Measurements from ENCODE around the gene IGSF9B.

IGSF9B gene

DNA sequence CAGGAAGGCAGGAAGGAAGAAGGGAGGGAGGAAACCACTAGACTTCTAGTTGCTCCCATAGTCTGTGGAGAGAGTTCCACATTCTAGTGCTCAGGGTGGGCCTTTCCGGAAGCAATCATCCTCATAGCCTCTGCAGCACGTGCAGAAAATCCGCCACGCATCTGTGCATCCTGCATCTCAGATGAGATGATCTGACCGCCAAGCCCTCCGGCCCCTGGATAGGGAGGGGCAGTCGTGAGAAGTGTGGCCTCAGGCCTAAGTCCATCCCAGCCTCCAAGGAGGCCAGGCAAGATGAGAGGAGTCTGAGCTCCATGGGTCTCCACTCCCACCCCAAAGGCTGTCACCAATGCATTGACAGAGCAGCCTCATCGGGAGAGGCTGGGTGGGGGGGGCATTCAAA is 30.4 kb upstream of the IGSF9B start:
- Mint-ChIP-seq H3K27ac (peak overlapping the region in 1 of 3 experiments; percentile 50), H3K4me1 (peaks cover 12% of the 10 kb centered on the region), H3K4me3 (no peak overlapping the region)

DNA sequence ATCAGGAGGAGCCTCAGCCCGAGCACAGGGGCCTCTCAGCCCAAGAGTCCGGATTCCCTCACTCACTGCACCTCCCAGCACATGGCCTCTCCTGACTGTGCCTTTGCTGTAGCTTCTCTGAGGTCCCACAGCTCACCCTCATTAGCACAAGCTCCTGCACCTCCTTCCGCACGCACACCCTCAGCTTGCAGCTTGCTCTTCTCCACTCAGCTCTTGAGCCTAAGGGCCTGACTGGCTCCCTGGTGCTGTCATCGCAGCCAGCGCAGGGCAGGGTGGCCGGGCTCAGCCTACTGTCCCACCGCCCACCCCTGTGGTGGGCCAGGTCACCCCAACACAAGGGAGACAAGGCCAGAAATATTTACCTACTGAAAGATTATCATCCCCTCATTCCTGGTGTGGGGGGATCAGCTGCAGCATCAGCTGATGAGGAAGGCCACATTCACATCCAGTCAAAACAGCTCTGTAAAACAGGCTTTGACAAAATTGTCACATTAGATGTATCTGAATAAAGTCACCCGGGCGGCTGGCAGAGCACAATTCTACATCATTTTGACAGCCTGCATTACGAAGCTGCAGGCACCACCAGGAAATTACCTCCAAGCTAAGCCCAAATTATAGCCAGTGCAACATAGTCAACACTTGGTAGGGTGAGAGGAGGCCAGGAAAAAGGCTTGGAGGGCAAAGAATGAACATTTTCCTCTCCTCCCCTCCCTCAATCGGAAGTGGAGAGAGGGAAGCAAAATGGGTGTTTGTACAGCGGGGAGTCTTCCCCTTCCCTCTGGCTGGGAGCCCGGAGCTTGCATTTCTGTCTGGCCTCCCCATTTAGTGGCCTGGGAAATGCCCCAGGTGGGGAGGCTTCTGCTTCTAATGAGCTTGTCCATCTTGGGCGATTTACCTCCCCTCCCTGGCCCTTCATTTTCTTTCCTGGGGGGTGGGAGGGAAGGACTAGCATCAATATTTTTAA is 29.5 kb upstream of the IGSF9B start:
- TF ChIP-seq, protein P1, sequence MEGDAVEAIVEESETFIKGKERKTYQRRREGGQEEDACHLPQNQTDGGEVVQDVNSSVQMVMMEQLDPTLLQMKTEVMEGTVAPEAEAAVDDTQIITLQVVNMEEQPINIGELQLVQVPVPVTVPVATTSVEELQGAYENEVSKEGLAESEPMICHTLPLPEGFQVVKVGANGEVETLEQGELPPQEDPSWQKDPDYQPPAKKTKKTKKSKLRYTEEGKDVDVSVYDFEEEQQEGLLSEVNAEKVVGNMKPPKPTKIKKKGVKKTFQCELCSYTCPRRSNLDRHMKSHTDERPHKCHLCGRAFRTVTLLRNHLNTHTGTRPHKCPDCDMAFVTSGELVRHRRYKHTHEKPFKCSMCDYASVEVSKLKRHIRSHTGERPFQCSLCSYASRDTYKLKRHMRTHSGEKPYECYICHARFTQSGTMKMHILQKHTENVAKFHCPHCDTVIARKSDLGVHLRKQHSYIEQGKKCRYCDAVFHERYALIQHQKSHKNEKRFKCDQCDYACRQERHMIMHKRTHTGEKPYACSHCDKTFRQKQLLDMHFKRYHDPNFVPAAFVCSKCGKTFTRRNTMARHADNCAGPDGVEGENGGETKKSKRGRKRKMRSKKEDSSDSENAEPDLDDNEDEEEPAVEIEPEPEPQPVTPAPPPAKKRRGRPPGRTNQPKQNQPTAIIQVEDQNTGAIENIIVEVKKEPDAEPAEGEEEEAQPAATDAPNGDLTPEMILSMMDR (IDR thresholded peaks at IDR 0.05; ENCODE audit: unreplicated experiment in 3 of 3), result no peak
- H3K36me3 Mint-ChIP-seq (ENCODE audit: low read depth), result no peaks in the 10 kb centered on the region
- H3K4me3 Mint-ChIP-seq, result no peak overlapping the region
- H3K9me3 Mint-ChIP-seq, result peaks cover 2% of the 10 kb centered on the region
- H3K27me3 Mint-ChIP-seq (ENCODE audit: low read depth), result peaks cover 32% of the 10 kb centered on the region
- H3K4me1 Mint-ChIP-seq, result peaks cover 12% of the 10 kb centered on the region
- H3K27ac Mint-ChIP-seq, result peak overlapping the region in 1 of 3 experiments; percentile 50

More for the DNA sequence above, 30.4 kb upstream of the IGSF9B start:
- Mint-ChIP-seq H3K27me3 (ENCODE audit: low read depth) (peaks cover 36% of the 10 kb centered on the region), H3K9me3 (peaks cover 2% of the 10 kb centered on the region), H3K36me3 (ENCODE audit: low read depth) (no peaks in the 10 kb centered on the region)
- TF ChIP-seq, protein P1 (IDR thresholded peaks at IDR 0.05; ENCODE audit: unreplicated experiment in 3 of 3), result no peak

DNA sequence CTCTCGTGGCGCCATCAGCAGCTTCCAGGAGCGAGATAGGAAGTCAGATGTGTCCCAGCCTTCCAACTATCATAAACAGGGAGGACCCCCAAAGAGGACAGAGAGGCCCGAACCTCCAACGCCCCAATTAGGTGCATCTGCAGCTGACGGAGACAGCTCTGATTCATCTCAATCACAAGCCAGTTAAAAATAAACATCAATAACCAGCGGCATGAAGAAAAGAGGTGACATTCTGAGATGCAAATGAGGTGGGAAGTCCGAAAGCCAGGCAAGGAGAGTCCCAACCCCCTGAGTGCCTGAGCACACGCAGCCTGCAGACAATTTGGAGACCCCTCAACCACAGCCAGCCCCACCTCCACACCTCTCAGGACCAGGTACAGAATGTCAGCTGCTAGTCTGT is 28.1 kb upstream of the IGSF9B start:
- Mint-ChIP-seq H3K27ac (no peak overlapping the region), H3K4me1 (peaks cover 12% of the 10 kb centered on the region), H3K27me3 (ENCODE audit: low read depth) (peaks cover 32% of the 10 kb centered on the region), H3K9me3 (peaks cover 2% of the 10 kb centered on the region), H3K36me3 (ENCODE audit: low read depth) (no peaks in the 10 kb centered on the region), H3K4me3 (no peak overlapping the region)
- TF ChIP-seq, protein P1 (IDR thresholded peaks at IDR 0.05; ENCODE audit: unreplicated experiment in 3 of 3), result no peak

DNA sequence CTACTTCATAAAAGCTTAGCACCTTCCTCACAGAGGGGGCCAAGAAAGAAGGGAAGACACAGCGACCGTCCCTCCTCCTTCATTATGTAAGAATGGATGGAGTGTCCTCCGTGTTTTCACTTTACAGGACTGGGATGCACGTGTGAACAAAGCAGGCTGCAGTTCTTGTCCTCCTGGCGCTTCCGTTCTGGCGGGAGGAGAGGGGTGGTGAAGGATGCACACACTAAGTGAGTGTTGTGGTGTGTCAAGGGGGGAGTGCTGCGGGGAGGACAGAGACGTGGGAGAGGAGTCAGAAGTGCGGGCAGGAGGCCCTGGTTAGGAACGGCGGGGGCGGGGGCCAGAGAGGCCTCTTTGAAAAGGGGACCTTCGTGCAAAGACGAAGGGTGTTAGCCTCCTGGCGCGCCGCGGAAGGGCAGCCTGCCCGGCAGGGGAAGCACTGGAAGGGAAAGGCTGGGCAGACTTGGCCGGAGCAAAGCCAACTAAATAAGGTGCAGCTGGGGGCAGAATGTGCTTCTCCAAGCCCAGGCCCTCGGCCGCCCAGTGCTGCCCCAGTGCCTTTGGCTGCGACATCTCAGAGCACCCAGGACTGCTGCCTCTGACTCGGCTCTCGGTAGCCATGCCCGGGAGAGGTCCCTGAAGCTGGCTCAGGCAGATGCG is 27.0 kb upstream of the IGSF9B start:
- peaks cover 2% of the 10 kb centered on the region for H3K9me3 Mint-ChIP-seq

DNA sequence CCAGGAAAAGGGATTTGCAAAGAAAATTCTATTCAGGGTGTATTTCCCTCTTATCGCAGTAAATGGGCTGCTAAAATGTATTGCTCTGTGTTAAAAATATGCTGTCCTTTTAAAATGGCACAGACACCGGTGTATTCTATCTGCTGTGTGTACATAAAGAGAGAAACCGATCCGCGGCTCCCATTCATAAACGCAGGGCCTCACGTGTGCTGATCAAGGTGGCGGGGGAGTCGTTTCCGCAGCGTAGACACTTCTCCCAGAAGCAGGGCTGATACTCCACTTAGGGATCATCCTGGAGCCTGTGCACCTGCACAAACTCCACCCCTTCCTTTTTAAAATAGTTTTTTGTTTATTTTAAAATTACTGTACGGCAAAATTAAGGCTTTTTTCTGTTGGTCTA is 26.1 kb upstream of the IGSF9B start:
- H3K27me3 Mint-ChIP-seq (ENCODE audit: low read depth), result peaks cover 32% of the 10 kb centered on the region
- H3K27ac Mint-ChIP-seq, result no peak overlapping the region
- H3K4me1 Mint-ChIP-seq, result peaks cover 12% of the 10 kb centered on the region
- no peak overlapping the region for H3K4me3 Mint-ChIP-seq
- TF ChIP-seq, protein P1 (IDR thresholded peaks at IDR 0.05; ENCODE audit: unreplicated experiment in 3 of 3), result no peak
- H3K9me3 Mint-ChIP-seq, result peaks cover 2% of the 10 kb centered on the region
- H3K36me3 Mint-ChIP-seq (ENCODE audit: low read depth), result no peaks in the 10 kb centered on the region

More for the DNA sequence above, 27.0 kb upstream of the IGSF9B start:
- Mint-ChIP-seq H3K36me3 (ENCODE audit: low read depth) (no peaks in the 10 kb centered on the region), H3K27me3 (ENCODE audit: low read depth) (peaks cover 30% of the 10 kb centered on the region), H3K27ac (no peak overlapping the region), H3K4me3 (no peak overlapping the region), H3K4me1 (peaks cover 12% of the 10 kb centered on the region)
- TF ChIP-seq, protein P1 (IDR thresholded peaks at IDR 0.05; ENCODE audit: unreplicated experiment in 3 of 3), result no peak
